Stimulated activated memory B cell treated with anti-CD40 and anti-IgM and Interleukin-4, amounts not matched to agents 10 μg/mL and 1 μg/mL and 100 μg/mL, for 72 hours (primary cell): Measurements from ENCODE around the gene HS2ST1.

Experiments used
- ATAC-seq: fragments of 150-1000 bp; cut with Tn5 transposase; 2 replicates; pipeline ENCODE4 v1.10.0; 2021
- H3K27ac Mint-ChIP-seq: one replicate; pipeline ENCODE4 v1.8.0; 2022; ENCODE audit warnings: mild to moderate bottlenecking, mixed read lengths
- H3K27me3 Mint-ChIP-seq: one replicate; pipeline ENCODE4 v1.8.0; 2022; ENCODE audit warnings: mixed read lengths
- H3K36me3 Mint-ChIP-seq: one replicate; pipeline ENCODE4 v1.8.0; 2022; ENCODE audit warnings: mixed read lengths
- H3K4me1 Mint-ChIP-seq: one replicate; pipeline ENCODE4 v1.8.0; 2022; ENCODE audit warnings: mixed read lengths
- H3K4me3 Mint-ChIP-seq: one replicate; pipeline ENCODE4 v1.8.0; 2022; ENCODE audit warnings: mild to moderate bottlenecking, moderate library complexity, mixed read lengths
- H3K9me3 Mint-ChIP-seq: one replicate; pipeline ENCODE4 v1.8.0; 2022; ENCODE audit warnings: mixed read lengths

Gene HS2ST1

DNA sequence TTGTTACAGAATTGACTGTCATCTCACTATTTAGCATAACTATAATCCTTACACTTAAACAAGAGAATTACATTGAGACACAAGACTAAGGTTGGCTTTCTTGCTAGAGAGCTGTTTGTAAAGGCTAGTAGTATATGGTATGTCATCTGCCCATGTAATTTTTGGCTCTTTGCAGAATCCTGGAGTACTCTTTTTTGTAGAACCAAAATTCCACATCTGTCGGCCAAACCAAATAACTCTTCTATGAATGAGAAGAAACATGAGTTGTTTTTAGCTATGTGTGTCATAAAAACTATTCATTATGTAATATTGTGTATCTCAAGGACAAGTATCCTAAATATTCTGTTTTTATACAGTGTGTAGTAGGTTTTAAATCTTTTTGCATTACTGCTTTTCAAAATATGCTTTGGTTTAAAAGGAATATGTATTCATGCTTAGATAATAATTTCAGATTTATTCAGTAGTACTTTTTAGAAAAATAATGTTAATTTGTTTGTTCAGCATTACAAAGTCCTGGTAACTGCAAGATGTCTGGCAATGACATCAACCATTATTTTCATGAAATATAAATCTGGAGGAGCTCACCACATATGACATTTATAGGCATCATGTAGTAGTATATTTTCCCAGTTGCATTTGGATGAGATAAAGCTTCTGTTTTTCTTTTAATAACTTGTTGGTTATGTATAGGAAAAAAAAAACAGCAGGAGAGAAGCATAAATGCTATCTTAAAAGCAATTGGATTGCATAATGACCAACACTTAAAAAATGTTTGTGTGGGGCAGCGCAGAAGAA lies 159.8 kb downstream of the HS2ST1 start:
- no peak for ATAC-seq
- no peaks in the 10 kb centered on the region for H3K27me3 Mint-ChIP-seq
- H3K4me1 Mint-ChIP-seq = no peaks in the 10 kb centered on the region
- H3K27ac Mint-ChIP-seq = no peak overlapping the region
- no peak overlapping the region for H3K4me3 Mint-ChIP-seq
- H3K36me3 Mint-ChIP-seq = peaks cover 10% of the 10 kb centered on the region
- H3K9me3 Mint-ChIP-seq = no peaks in the 10 kb centered on the region

DNA sequence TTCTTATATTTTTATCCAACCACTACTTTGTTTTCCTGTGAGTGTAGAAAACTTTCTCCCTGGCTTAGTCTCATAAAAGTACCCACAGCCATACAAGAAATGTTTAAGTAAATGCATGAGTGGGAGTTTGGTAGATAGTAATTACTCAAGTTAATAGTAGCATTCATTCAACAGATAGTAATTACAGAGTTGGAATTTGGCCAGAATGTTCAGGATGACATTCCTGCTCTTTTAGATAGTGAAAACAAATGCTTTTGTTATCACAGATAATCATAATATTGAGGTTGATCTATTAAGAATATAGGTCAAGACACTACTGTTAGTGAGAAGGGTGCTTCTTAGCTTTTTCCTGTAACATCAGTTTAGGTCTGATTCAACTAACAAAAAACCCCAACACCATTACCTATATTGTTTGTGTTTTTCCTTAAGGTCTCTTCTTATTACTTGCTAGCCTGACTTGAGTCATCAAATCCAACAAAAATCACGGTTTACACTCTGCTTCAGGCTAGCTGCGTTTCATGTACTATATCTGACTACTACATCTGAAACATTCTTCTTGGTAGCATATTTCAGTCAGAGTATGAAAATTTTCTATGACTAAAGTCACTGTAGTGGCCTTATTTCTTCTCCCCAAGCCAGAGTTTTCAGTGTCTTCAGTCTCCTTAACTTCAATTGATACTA lies 163.7 kb downstream of the HS2ST1 start:
- no peak for ATAC-seq
- H3K4me3 Mint-ChIP-seq = no peak overlapping the region
- H3K27ac Mint-ChIP-seq = no peak overlapping the region
- H3K4me1 Mint-ChIP-seq = peaks cover 7% of the 10 kb centered on the region
- H3K9me3 Mint-ChIP-seq = no peaks in the 10 kb centered on the region
- H3K36me3 Mint-ChIP-seq = peaks cover 7% of the 10 kb centered on the region
- H3K27me3 Mint-ChIP-seq = no peaks in the 10 kb centered on the region

- H3K9me3 Mint-ChIP-seq = no peaks in the 10 kb centered on the region
- H3K4me1 Mint-ChIP-seq = peaks cover 7% of the 10 kb centered on the region
- H3K27me3 Mint-ChIP-seq = no peaks in the 10 kb centered on the region
- ATAC-seq = no peak
- H3K36me3 Mint-ChIP-seq = peaks cover 6% of the 10 kb centered on the region
- no peak overlapping the region for H3K4me3 Mint-ChIP-seq
- H3K27ac Mint-ChIP-seq = no peak overlapping the region
These were observed 169.9 kb downstream of the HS2ST1 start for GRCh38 chr1:87084244-87084836.

- peaks cover 10% of the 10 kb centered on the region for H3K4me1 Mint-ChIP-seq
- no peaks in the 10 kb centered on the region for H3K27me3 Mint-ChIP-seq
- H3K4me3 Mint-ChIP-seq = no peak overlapping the region
- no peak for ATAC-seq
- no peaks in the 10 kb centered on the region for H3K9me3 Mint-ChIP-seq
- peaks cover 6% of the 10 kb centered on the region for H3K36me3 Mint-ChIP-seq
- H3K27ac Mint-ChIP-seq = no peak overlapping the region
These were observed 171.7 kb downstream of the HS2ST1 start for GRCh38 chr1:87086120-87086519.

DNA sequence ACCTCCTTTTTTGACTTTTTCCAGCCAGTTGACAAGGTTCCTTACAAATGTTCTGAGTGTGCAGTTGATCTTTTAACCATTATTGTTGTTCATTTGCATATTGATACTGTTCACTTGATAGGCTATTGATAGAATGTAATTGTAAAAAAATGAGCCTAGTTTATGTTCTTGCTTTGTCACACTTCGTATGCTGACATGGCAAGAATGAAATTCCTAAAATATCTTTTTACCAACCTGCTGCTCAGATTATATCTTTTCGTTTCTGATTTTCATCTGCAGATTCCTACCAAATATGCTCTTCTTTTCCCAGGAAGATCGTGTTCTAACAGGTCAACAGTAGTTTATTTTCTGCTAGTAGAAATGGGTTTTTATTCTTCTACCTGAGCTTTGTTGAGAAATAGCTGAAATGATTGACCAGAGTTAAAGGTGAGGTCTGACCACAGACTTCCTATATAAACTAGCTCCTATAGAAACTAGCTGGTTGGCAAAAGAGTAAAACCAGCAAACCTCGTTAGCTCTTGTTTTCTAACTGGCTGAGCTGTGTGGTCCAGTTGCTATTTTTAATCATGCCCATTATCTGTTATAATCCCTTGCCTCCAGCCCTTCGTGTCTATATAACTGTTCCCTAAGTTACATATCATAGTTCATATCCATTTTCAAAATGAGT lies 174.8 kb downstream of the HS2ST1 start:
- Mint-ChIP-seq H3K4me3 (no peak overlapping the region), H3K27me3 (no peaks in the 10 kb centered on the region), H3K4me1 (peaks cover 10% of the 10 kb centered on the region), H3K9me3 (no peaks in the 10 kb centered on the region), H3K36me3 (peaks cover 12% of the 10 kb centered on the region), H3K27ac (no peak overlapping the region)
- ATAC-seq = no peak

DNA sequence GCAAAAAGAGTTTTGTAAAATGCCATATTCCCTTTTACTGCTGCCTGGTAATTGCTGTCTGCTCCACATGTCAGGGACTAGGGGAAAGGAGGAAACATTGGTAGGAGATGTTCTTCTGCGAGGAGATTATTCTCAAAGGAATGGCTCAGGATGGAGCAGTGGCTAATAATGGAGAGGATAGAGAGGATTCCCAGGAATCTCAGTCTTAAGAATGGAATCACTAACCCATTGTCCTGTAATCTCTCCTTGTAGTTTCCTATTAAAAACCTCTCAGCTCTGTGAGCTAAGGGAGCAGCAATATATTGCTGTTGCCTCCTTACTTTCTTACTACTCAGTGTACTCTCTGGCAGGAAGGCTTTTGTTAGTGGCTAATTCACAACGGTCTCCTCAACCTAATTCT lies 175.4 kb downstream of the HS2ST1 start:
- Mint-ChIP-seq H3K9me3 (no peaks in the 10 kb centered on the region), H3K27ac (no peak overlapping the region), H3K4me1 (peaks cover 10% of the 10 kb centered on the region), H3K4me3 (no peak overlapping the region), H3K27me3 (no peaks in the 10 kb centered on the region), H3K36me3 (peaks cover 12% of the 10 kb centered on the region)
- no peak for ATAC-seq

DNA sequence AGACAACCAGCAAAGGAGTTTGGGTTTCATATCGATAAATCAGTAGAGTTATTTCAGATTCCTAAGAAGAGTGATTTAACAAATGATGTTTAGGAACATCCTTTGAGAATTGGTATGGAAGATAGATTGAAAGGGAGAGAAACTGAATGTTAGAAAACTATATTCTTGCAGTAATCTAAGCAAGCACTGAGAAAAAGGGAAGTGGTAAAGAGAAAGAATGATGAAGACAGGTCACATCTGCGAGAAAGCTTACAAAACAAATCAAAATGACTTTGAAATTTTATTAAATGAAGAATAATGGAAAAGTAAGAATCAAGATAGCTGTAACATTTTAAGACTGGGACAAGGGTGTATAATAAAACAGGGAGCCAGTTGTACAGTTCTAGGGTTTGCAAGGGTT lies 177.0 kb downstream of the HS2ST1 start:
- ATAC-seq = no peak
- Mint-ChIP-seq H3K4me1 (peaks cover 10% of the 10 kb centered on the region), H3K9me3 (no peaks in the 10 kb centered on the region), H3K27ac (no peak overlapping the region), H3K36me3 (peaks cover 12% of the 10 kb centered on the region), H3K4me3 (no peak overlapping the region), H3K27me3 (no peaks in the 10 kb centered on the region)

DNA sequence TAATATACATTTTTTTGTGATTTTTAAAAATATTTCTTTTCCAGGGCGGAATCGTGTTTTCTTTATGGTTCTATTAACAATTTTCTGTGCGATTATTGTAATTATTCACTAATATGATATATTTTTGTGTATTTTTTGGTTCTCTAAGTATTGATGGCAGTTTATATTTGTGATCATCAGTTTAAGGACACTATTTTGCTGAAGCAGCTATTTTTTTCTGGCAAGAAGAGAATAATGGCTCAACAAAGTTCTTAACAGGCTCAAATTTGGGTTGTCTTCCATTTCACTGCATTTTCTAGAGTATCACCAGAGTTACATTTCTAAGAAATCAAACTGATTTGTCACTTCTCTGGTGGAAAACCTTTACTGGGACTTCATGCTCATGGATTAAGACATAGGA lies 178.4 kb downstream of the HS2ST1 start:
- Mint-ChIP-seq H3K4me1 (peaks cover 10% of the 10 kb centered on the region), H3K36me3 (peaks cover 11% of the 10 kb centered on the region), H3K27ac (no peak overlapping the region)

DNA sequence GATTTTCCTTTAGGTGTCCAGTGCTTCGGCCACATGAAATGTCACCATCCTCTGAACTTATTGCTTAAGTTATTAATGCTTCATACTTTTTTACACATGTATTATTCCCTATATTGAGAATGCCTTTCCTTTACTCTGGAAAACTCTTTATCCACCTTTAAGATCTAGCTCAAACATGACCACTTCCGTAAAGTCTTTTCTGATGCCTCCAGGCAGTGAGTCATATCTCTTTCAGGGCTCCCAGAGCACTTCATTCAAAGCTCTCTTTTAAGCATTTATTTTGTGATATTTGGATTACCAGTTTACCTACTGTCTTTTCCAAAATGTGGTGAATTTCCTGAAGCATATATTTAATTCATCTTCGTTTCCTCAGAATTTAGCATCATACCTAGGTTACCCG lies 178.9 kb downstream of the HS2ST1 start:
- ATAC-seq = no peak
- Mint-ChIP-seq H3K27me3 (no peaks in the 10 kb centered on the region), H3K9me3 (no peaks in the 10 kb centered on the region), H3K36me3 (peaks cover 7% of the 10 kb centered on the region), H3K4me1 (peaks cover 10% of the 10 kb centered on the region), H3K4me3 (no peak overlapping the region), H3K27ac (no peak overlapping the region)

More for the DNA sequence above, 178.4 kb downstream of the HS2ST1 start:
- no peaks in the 10 kb centered on the region for H3K27me3 Mint-ChIP-seq
- no peaks in the 10 kb centered on the region for H3K9me3 Mint-ChIP-seq
- no peak for ATAC-seq
- no peak overlapping the region for H3K4me3 Mint-ChIP-seq

DNA sequence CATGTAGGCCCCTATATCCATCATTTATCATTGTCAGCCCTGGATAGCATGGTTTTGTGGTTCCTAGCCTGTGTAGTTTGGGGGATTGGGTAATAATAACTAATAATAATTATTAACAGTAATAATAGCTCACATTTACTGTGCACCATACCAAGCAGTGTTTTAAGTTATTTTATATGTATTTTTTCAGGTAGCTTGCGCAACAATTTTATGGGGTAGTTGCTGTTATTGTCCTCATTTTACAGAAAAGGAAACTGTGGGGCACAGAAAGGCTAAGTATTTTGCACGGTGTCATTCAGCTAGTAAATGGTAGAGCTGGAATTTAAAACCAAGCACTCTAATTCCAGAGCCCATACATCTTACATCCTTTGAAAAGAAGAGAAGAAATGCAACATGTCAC lies 179.8 kb downstream of the HS2ST1 start:
- H3K36me3 Mint-ChIP-seq = peaks cover 12% of the 10 kb centered on the region
- H3K9me3 Mint-ChIP-seq = no peaks in the 10 kb centered on the region
- no peak overlapping the region for H3K27ac Mint-ChIP-seq
- ATAC-seq = no peak
- H3K27me3 Mint-ChIP-seq = no peaks in the 10 kb centered on the region
- no peak overlapping the region for H3K4me3 Mint-ChIP-seq
- H3K4me1 Mint-ChIP-seq = peaks cover 10% of the 10 kb centered on the region

DNA sequence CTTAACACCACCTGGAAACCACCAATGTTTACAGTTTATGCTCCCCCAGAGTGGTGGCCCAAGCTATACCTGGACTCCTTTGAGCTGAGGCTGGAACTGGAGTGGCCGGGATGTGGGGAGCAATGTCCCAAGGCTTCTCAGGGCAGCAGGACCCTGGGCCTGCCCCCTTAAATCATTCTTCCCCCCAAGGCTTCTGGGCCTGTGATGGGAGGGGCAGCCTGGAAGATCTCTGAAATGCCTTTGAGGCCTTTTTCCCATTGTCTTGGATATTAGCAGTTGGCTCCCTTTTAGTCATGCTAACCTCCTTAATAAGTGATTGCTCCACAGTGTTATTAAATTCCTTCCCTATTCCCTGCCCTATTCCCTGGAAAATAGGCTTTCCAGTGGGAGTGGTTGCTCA lies 185.8 kb downstream of the HS2ST1 start:
- Mint-ChIP-seq H3K36me3 (peaks cover 38% of the 10 kb centered on the region), H3K27ac (no peak overlapping the region), H3K4me3 (no peak overlapping the region)

DNA sequence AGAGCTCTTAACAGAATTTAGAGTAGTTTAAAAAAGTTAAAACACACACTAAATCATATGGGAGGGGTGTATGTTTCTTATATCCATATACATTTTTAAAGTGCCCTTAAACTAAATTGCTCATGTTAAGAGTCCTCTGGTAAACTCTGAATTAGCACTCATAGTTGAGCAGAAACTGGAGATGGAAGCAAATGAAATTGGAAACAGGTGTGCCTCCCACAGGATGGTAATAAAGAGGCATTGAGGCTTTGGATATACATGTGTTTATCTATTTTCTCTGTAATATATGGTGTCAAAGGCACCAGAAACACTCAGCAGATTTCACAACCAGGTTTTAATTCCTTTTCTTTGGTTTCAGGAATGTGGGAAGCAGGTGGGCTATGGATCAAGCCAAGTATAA lies 188.6 kb downstream of the HS2ST1 start:
- ATAC-seq = no peak
- Mint-ChIP-seq H3K27ac (no peak overlapping the region), H3K36me3 (peaks cover 38% of the 10 kb centered on the region), H3K9me3 (no peaks in the 10 kb centered on the region), H3K27me3 (no peaks in the 10 kb centered on the region), H3K4me3 (no peak overlapping the region), H3K4me1 (no peaks in the 10 kb centered on the region)

More for the DNA sequence above, 185.8 kb downstream of the HS2ST1 start:
- no peak for ATAC-seq
- no peaks in the 10 kb centered on the region for H3K9me3 Mint-ChIP-seq
- H3K4me1 Mint-ChIP-seq = no peaks in the 10 kb centered on the region
- no peaks in the 10 kb centered on the region for H3K27me3 Mint-ChIP-seq

DNA sequence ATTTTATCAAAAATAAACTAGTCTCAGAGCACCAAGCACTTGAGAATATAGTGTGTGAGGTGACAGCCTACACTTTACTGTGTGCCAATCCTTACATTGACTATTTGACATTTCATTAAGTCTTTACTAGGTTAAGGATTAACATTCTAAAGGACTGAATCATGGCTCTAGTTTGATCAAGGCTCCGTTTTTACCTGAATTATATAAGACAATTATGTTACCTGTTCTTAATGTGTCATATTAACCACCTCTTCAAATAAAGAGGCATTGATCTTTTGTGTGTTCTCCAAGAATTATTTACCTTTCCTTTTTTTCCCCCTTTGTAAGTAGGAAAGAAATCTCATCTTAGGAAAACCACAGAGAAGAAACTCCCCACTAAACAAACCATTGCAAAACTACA lies 189.7 kb downstream of the HS2ST1 start:
- Mint-ChIP-seq H3K4me1 (no peaks in the 10 kb centered on the region), H3K36me3 (peaks cover 33% of the 10 kb centered on the region), H3K4me3 (no peak overlapping the region), H3K27me3 (no peaks in the 10 kb centered on the region), H3K9me3 (no peaks in the 10 kb centered on the region), H3K27ac (no peak overlapping the region)
- ATAC-seq = no peak

DNA sequence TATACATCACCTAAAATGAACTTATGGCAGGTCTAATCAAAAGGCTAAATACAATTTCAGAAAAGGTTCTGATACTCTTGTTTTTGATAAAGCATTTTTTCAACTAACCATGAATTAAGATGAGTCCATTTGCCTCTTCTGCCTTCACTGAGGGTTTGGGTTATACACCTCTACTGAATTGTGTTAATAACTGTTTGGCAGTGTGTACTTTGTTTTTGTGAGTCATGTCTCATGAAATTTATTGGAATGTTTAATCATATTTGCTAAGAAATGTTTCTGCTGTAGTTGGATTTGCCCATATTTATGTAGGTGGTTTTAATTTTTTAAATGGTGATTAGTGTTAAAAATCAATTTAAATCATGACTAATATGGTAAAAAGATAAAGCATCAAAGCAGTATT lies 190.5 kb downstream of the HS2ST1 start:
- Mint-ChIP-seq H3K27me3 (no peaks in the 10 kb centered on the region), H3K9me3 (no peaks in the 10 kb centered on the region), H3K36me3 (peaks cover 27% of the 10 kb centered on the region), H3K4me3 (no peak overlapping the region), H3K4me1 (no peaks in the 10 kb centered on the region), H3K27ac (no peak overlapping the region)
- ATAC-seq = no peak

GRCh38 chr1:87106144-87106543 lies 191.7 kb downstream of the HS2ST1 start:
- peaks cover 17% of the 10 kb centered on the region for H3K36me3 Mint-ChIP-seq
- no peaks in the 10 kb centered on the region for H3K9me3 Mint-ChIP-seq
- no peak for ATAC-seq
- H3K27ac Mint-ChIP-seq = no peak overlapping the region
- no peak overlapping the region for H3K4me3 Mint-ChIP-seq
- no peaks in the 10 kb centered on the region for H3K4me1 Mint-ChIP-seq
- H3K27me3 Mint-ChIP-seq = no peaks in the 10 kb centered on the region
